ENCODE results near the gene THAP7. TPM values are rescaled to one million over a fixed set of nuclear protein-coding genes. Genes with fewer than 3 reads are reported as not detected.

Gene THAP7
- total and polyA plus RNA-seq, 2 of the 13 experiments (the other 11 are each of a cell fraction or from before 2014, with no cell fraction given) = 13.0 to 25.5 TPM

GRCh38 chr22:21014726-21015465 lies 13.0 kb upstream of the THAP7 start, which contains the start of gene P2RX6 (continued):
- TF ChIP-seq ZNF589 (CRISPR knock-in tag; conservative IDR thresholded peaks at IDR 0.05) (no peak), RXRA (CRISPR knock-in tag; IDR thresholded peaks at IDR 0.05) (peak; percentile 71; the same call in 1 of the 2 replicates), ZNF136 (CRISPR knock-in tag; IDR thresholded peaks at IDR 0.05; ENCODE audit: low read depth) (no peak), ZNF264 (CRISPR knock-in tag; IDR thresholded peaks at IDR 0.05) (no peak), ZNF446 (CRISPR knock-in tag; IDR thresholded peaks at IDR 0.05) (no peak), ZNF567 (CRISPR knock-in tag; IDR thresholded peaks at IDR 0.05; ENCODE audit: borderline replicate concordance) (no peak), MXD1 (CRISPR knock-in tag; IDR thresholded peaks at IDR 0.05) (no peak), ZFP36L1 (CRISPR knock-in tag; IDR thresholded peaks at IDR 0.05) (no peak), ZMAT5 (CRISPR knock-in tag; IDR thresholded peaks at IDR 0.05; ENCODE audit: borderline replicate concordance, low read depth) (no peak), DRAP1 (CRISPR knock-in tag; IDR thresholded peaks at IDR 0.05) (peak; percentile 47; the same call in 1 of the 2 replicates), FOXO1 (CRISPR knock-in tag; IDR thresholded peaks at IDR 0.05) (no peak), ZNF574 (CRISPR knock-in tag; IDR thresholded peaks at IDR 0.05) (peak; percentile 64), HOXA3 (CRISPR knock-in tag; IDR thresholded peaks at IDR 0.05) (peak; percentile 30; the same call in 1 of the 2 replicates), PITX1 (CRISPR knock-in tag; IDR thresholded peaks at IDR 0.05) (0 out of 2 replicates have a peak, but pooled peaks have one; percentile 18), IRF2 (CRISPR knock-in tag; IDR thresholded peaks at IDR 0.05) (no peak), ZNF788 (CRISPR knock-in tag; IDR thresholded peaks at IDR 0.05; ENCODE audit: borderline replicate concordance) (no peak; the same call in 1 of the 2 replicates), FOXC1 (CRISPR knock-in tag; IDR thresholded peaks at IDR 0.05; ENCODE audit: borderline replicate concordance) (no peak), CCAR2 (optimal IDR thresholded peaks at IDR 0.05; ENCODE audit: low read depth, low read length) (no peak), ARNT (IDR thresholded peaks at IDR 0.05) (no peak), BORCS8-MEF2B (CRISPR knock-in tag; IDR thresholded peaks at IDR 0.05) (no peak), SMYD3 (CRISPR knock-in tag; IDR thresholded peaks at IDR 0.05) (no peak), CEBPG (CRISPR knock-in tag; IDR thresholded peaks at IDR 0.05) (peak; percentile 26; the same call in 1 of the 2 replicates), ZNF557 (CRISPR knock-in tag; IDR thresholded peaks at IDR 0.05) (no peak), ARHGAP35 (CRISPR knock-in tag; IDR thresholded peaks at IDR 0.05; ENCODE audit: borderline replicate concordance) (no peak), ZNF549 (CRISPR knock-in tag; IDR thresholded peaks at IDR 0.05) (no peak), ZNF138 (CRISPR knock-in tag; IDR thresholded peaks at IDR 0.05; ENCODE audit: low read depth) (no peak), NR2F2 (IDR thresholded peaks at IDR 0.05; ENCODE audit: borderline replicate concordance, low read depth) (peak; percentile 68; the same call in 1 of the 2 replicates), ZFYVE20 (CRISPR knock-in tag; IDR thresholded peaks at IDR 0.05; ENCODE audit: borderline replicate concordance, low read depth) (no peak)
